Stomach (tissue), 4 donors: ENCODE measurements around the gene ATP9B.

ENCODE experiments used
- CTCF ChIP-seq, 7 experiments: fragments of 450-650 bp in 4 of 7; fragments of 200-600 bp in 3 of 7; sonication (generic) in 3 of 7; IDR thresholded peaks; one replicate each; pipeline ENCODE4 v1.5.1; 2016 to 2019; ENCODE audit warnings: antibody characterized with exemption in 7 of 7, control low read depth in 2 of 7, mild to moderate bottlenecking in 1 of 7
- EP300 ChIP-seq: sonication (generic); formaldehyde crosslinking; IDR thresholded peaks from one replicate; pipeline ENCODE4 v1.6.1; 2017; ENCODE audit warnings: antibody characterized with exemption
- POLR2A ChIP-seq, 4 donors: fragments of 450-650 bp; IDR thresholded peaks; one replicate each; pipeline ENCODE4 v1.6.1; 2016; ENCODE audit warnings: antibody characterized with exemption in 4 of 4, control low read depth in 2 of 4, mild to moderate bottlenecking in 1 of 4, moderate library complexity in 1 of 4
- POLR2AphosphoS5 ChIP-seq, 3 donors: sonication (generic); formaldehyde crosslinking; IDR thresholded peaks; one replicate each; pipeline ENCODE4 v1.6.1; 2016; ENCODE audit warnings: antibody characterized with exemption in 3 of 3

GRCh38 chr18:79191956-79192355 is 122.8 kb downstream of the ATP9B start:
- no peak for TF ChIP-seq CTCF (IDR thresholded peaks at IDR 0.05)
- TF ChIP-seq POLR2AphosphoS5 (IDR thresholded peaks at IDR 0.05) = no peak
- TF ChIP-seq EP300 = no peak
- no peak for TF ChIP-seq POLR2A (IDR thresholded peaks at IDR 0.05)
